CD14-positive monocyte (primary cell): ENCODE results near the gene ANXA5. TPM values are rescaled to one million over a fixed set of nuclear protein-coding genes. Genes with fewer than 3 reads are reported as not detected.

Source experiments
- DNase-seq, 3 donors: peaks; one replicate each; pipeline ENCODE4 v3.0.0-alpha.2; 2011 to 2022
- H2AFZ ChIP-seq: 2 replicates; pipeline ENCODE4 v1.6.0; 2012; ENCODE audit warnings: mild to moderate bottlenecking, low read depth, low read length, inconsistent platforms; ENCODE audit not compliant: insufficient read depth, poor library complexity, severe bottlenecking
- H3K27ac ChIP-seq, 2 donors: 1 replicate in 1 of 2; 2 replicates in 1 of 2; pipeline ENCODE4 v1.5.1; 2012 to 2013; ENCODE audit warnings: low read length in 2 of 2, control low read depth in 1 of 2, inconsistent platforms in 1 of 2, low read depth in 1 of 2, mild to moderate bottlenecking in 1 of 2
- H3K27me3 ChIP-seq, 2 donors: one replicate each; pipeline versions ENCODE4 v1.6.0 to v1.6.1; 2011 to 2013; ENCODE audit warnings: low read length in 2 of 2; ENCODE audit not compliant: control insufficient read depth in 2 of 2, insufficient read depth in 2 of 2
- H3K36me3 ChIP-seq, 2 donors: replicated peaks in 1 of 2; 1 replicate in 1 of 2; 2 replicates in 1 of 2; pipeline versions ENCODE4 v1.5.1 to v1.6.1; 2012 to 2013; ENCODE audit warnings: low read length in 2 of 2, control low read depth in 1 of 2, inconsistent platforms in 1 of 2, mild to moderate bottlenecking in 1 of 2; ENCODE audit not compliant: insufficient read depth in 2 of 2, control insufficient read depth in 1 of 2
- H3K4me1 ChIP-seq, 2 donors: 1 replicate in 1 of 2; 2 replicates in 1 of 2; pipeline versions ENCODE4 v1.5.1 to v1.6.1; 2012 to 2013; ENCODE audit warnings: low read length in 2 of 2, control low read depth in 1 of 2, inconsistent platforms in 1 of 2, mild to moderate bottlenecking in 1 of 2, moderate library complexity in 1 of 2; ENCODE audit not compliant: insufficient read depth in 2 of 2, control insufficient read depth in 1 of 2
- H3K4me2 ChIP-seq: replicated peaks from 2 replicates; pipeline ENCODE3; 2012; ENCODE audit warnings: low read length, moderate library complexity, mild to moderate bottlenecking; ENCODE audit not compliant: poor library complexity, severe bottlenecking; ENCODE audit errors: extremely low read depth
- H3K4me3 ChIP-seq, 3 experiments: fragments of 200-600 bp in 1 of 3; sonication (generic) in 1 of 3; replicated peaks in 1 of 3; 1 replicate in 2 of 3; 2 replicates in 1 of 3; pipeline ENCODE4 v1.5.1; 2011 to 2013; ENCODE audit warnings: low read length in 3 of 3, mild to moderate bottlenecking in 3 of 3, control low read depth in 2 of 3, low read depth in 2 of 3, inconsistent platforms in 1 of 3, moderate library complexity in 1 of 3
- H3K79me2 ChIP-seq: 2 replicates; pipeline ENCODE4 v1.6.0; 2012; ENCODE audit warnings: mild to moderate bottlenecking, control low read depth, inconsistent platforms, low read length, moderate library complexity; ENCODE audit not compliant: insufficient read depth
- H3K9ac ChIP-seq: 2 replicates; pipeline ENCODE4 v1.6.0; 2017; ENCODE audit warnings: low read length, mild to moderate bottlenecking; ENCODE audit not compliant: insufficient read depth, poor library complexity, severe bottlenecking
- H3K9me3 ChIP-seq, 2 donors: replicated peaks in 1 of 2; 1 replicate in 1 of 2; 2 replicates in 1 of 2; pipeline versions ENCODE4 v1.5.1 to v1.6.1; 2012 to 2013; ENCODE audit warnings: low read length in 2 of 2, control low read depth in 1 of 2; ENCODE audit not compliant: control insufficient read depth in 1 of 2, insufficient read depth in 1 of 2
- H4K20me1 ChIP-seq: 2 replicates; pipeline ENCODE4 v1.6.0; 2012; ENCODE audit warnings: mild to moderate bottlenecking, low read length, control low read depth, moderate library complexity; ENCODE audit not compliant: insufficient read depth
- H3K27ac Mint-ChIP-seq, 7 donors: one replicate each; pipeline ENCODE4 v1.8.0; 2020; ENCODE audit warnings: mild to moderate bottlenecking in 7 of 7, mixed read lengths in 7 of 7, moderate library complexity in 6 of 7, inconsistent platforms in 2 of 7
- H3K27me3 Mint-ChIP-seq, 3 donors: one replicate each; pipeline ENCODE4 v1.8.0; 2021 to 2022; ENCODE audit warnings: low read depth in 3 of 3, mild to moderate bottlenecking in 3 of 3, mixed read lengths in 3 of 3, moderate library complexity in 3 of 3, inconsistent platforms in 1 of 3
- H3K36me3 Mint-ChIP-seq, 2 donors: one replicate each; pipeline ENCODE4 v1.8.0; 2020; ENCODE audit warnings: mixed read lengths in 2 of 2, inconsistent platforms in 1 of 2, mild to moderate bottlenecking in 1 of 2
- H3K4me1 Mint-ChIP-seq: one replicate; pipeline ENCODE4 v1.8.0; 2020; ENCODE audit warnings: mild to moderate bottlenecking, mixed read lengths
- H3K4me3 Mint-ChIP-seq, 2 donors: one replicate each; pipeline ENCODE4 v1.8.0; 2020; ENCODE audit warnings: mild to moderate bottlenecking in 2 of 2, mixed read lengths in 2 of 2, moderate library complexity in 1 of 2
- H3K9me3 Mint-ChIP-seq, 7 donors: one replicate each; pipeline ENCODE4 v1.8.0; 2020 to 2022; ENCODE audit warnings: mixed read lengths in 7 of 7, mild to moderate bottlenecking in 6 of 7, moderate library complexity in 6 of 7, inconsistent platforms in 2 of 7
- CTCF ChIP-seq: fragments of 200-600 bp; IDR thresholded peaks from one replicate; pipeline ENCODE4 v1.8.0; 2022; ENCODE audit warnings: antibody characterized with exemption, mild to moderate bottlenecking
- WGBS: methylation state at CpG from one replicate; pipeline ENCODE4 v1.1.5; 2013; ENCODE audit warnings: missing lambda C conversion rate; ENCODE audit not compliant: insufficient coverage; 5-methylcytosine and 5-hydroxymethylcytosine counted together
- intact Hi-C, 2 donors: fragments of 100-400 bp; cut with micrococcal nuclease; formaldehyde crosslinking; loops; one replicate each; pipeline versions ENCODE4 v1.15.0 to v1.15.1; 2023
- polyA plus RNA-seq, 3 donors: library from polyadenylated mRNA; depleted of rRNA in 1 of 3; unstranded in 2 of 3; stranded (reverse) in 1 of 3; fragments of 300-500 nt in 2 of 3; fragments of >200 nt in 1 of 3; fragmentation: Illumina TruSeq in 2 of 3; gene quantifications; 1 replicate in 2 of 3; 2 replicates in 1 of 3; pipeline ENCODE4 v1.2.3, GENCODE V29; 2012 to 2021

Gene ANXA5
- polyA plus RNA-seq, 3 donors: 312 to 796 (median 752) TPM

GRCh38 chr4:121705521-121705920 lies 8.7 kb upstream of the ANXA5 start:
- WGBS: 80% methylated on average over 2 of the region's 6 CpGs
- H2AFZ ChIP-seq: no peak overlapping the region
- H3K4me1 ChIP-seq: no peaks in the 10 kb centered on the region
- no peak for TF ChIP-seq CTCF
- no peaks in the 10 kb centered on the region for H3K36me3 Mint-ChIP-seq
- H3K27ac ChIP-seq: no peak overlapping the region
- no peaks in the 10 kb centered on the region for H3K36me3 ChIP-seq
- H3K27ac Mint-ChIP-seq: no peak overlapping the region
- no peak overlapping the region for H3K4me3 ChIP-seq
- no peak overlapping the region for H3K4me3 Mint-ChIP-seq
- no peak overlapping the region for H3K4me2 ChIP-seq
- intact Hi-C loops: no loop called here
- H3K9me3 Mint-ChIP-seq: peaks cover 0 to 9% (median 0%) of the 10 kb centered on the region in 7 donors
- H3K9me3 ChIP-seq: peaks cover 0 to 3% of the 10 kb centered on the region in 2 donors
- DNase-seq: no peak
- peaks cover 6 to 16% of the 10 kb centered on the region in 2 donors for H3K27me3 ChIP-seq
- H3K4me1 Mint-ChIP-seq: peaks cover 5% of the 10 kb centered on the region
- H3K9ac ChIP-seq: no peak overlapping the region
- H3K27me3 Mint-ChIP-seq: peaks cover 11 to 42% (median 19%) of the 10 kb centered on the region in 3 donors
- no peaks in the 10 kb centered on the region for H3K79me2 ChIP-seq
- no peaks in the 10 kb centered on the region for H4K20me1 ChIP-seq

GRCh38 chr4:121702136-121702535 lies 5.4 kb upstream of the ANXA5 start:
- Mint-ChIP-seq H3K27me3 (peaks cover 14 to 33% (median 20%) of the 10 kb centered on the region in 3 donors), H3K36me3 (no peaks in the 10 kb centered on the region), H3K4me1 (peaks cover 21% of the 10 kb centered on the region), H3K9me3 (peaks cover 0 to 9% (median 0%) of the 10 kb centered on the region in 7 donors), H3K27ac (no peak overlapping the region), H3K4me3 (no peak overlapping the region)
- H3K27me3 ChIP-seq: peaks cover 2 to 14% of the 10 kb centered on the region in 2 donors
- no peak for DNase-seq
- no peak overlapping the region for H3K27ac ChIP-seq
- H3K4me1 ChIP-seq: peaks cover 9 to 10% of the 10 kb centered on the region in 2 donors
- 80% methylated on average over 2 of the region's 4 CpGs for WGBS
- H3K9me3 ChIP-seq: peaks cover 0 to 3% of the 10 kb centered on the region in 2 donors
- no peaks in the 10 kb centered on the region for H3K79me2 ChIP-seq
- H3K36me3 ChIP-seq: no peaks in the 10 kb centered on the region
- intact Hi-C loops: no loop called here
- no peak overlapping the region for H3K4me3 ChIP-seq
- no peaks in the 10 kb centered on the region for H4K20me1 ChIP-seq
- H3K9ac ChIP-seq: no peak overlapping the region
- TF ChIP-seq CTCF: no peak
- no peak overlapping the region for H3K4me2 ChIP-seq
- no peak overlapping the region for H2AFZ ChIP-seq
